Measurements from ENCODE around the gene RALBP1. TPM values are rescaled to one million over a fixed set of nuclear protein-coding genes. Genes with fewer than 3 reads are reported as not detected.
"Not testable (repeated sequence)": the region's sequence is repeated elsewhere in the genome, so short reads cannot be mapped to it uniquely, and the experiment has no call there.

RALBP1 gene
- total RNA-seq = 10 to 100 TPM; 67.2 to 91.2 (median 82.2) TPM

DNA sequence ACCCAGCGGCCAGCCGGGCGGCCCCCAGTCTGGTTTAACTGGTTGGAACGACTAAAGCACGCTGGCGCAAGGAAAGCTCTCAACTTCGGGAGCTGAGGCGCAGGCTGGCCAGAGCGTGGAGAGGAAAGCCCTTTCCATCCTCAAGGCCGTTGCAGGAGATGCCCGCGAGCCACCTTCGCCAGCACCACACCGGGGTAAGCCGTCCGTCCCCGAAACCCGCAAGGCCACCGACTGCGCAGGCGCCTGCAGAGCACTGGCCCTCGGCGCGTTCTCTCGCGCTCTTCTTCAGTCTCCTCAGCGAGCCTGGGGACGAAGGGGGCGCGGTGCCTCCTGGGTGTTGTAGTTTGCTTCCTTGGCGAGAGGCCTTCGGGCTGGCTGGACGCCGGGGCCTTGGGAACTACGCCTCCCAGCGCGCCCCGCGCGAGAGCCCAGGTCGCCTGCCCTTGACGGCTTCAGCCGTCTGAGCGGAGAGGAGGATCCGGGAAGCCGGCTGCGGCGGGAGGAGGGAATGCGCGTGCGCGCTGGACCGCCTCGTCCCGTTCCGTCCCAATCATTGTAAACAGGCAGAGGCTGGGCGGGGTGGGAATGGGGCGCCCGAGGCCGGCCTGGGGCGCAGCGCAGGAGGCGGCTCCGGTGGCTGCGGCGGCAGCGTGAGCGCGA is at the start of gene RALBP1:
Gene RALBP1 (plus strand): TSS at position 531 of the 660 bp plus-strand sequence. CDS start 37,533 bp downstream, outside the sequence.
- peak within 1 kb of the TSS; percentile 94 to 97 (median 96) for H3K4me3 ChIP-seq
- peaks cover 1 to 4% of the 10 kb centered on the region in 2 donors for H3K9me3 ChIP-seq
- no peaks in the 10 kb centered on the region for H3K27me3 ChIP-seq
- TF ChIP-seq POLR2A (IDR thresholded peaks at IDR 0.05) (no peak), POLR2AphosphoS5 (IDR thresholded peaks at IDR 0.05) (peak in 2 of 3 donors; percentile 67 to 77)
- TF ChIP-seq, protein P1, sequence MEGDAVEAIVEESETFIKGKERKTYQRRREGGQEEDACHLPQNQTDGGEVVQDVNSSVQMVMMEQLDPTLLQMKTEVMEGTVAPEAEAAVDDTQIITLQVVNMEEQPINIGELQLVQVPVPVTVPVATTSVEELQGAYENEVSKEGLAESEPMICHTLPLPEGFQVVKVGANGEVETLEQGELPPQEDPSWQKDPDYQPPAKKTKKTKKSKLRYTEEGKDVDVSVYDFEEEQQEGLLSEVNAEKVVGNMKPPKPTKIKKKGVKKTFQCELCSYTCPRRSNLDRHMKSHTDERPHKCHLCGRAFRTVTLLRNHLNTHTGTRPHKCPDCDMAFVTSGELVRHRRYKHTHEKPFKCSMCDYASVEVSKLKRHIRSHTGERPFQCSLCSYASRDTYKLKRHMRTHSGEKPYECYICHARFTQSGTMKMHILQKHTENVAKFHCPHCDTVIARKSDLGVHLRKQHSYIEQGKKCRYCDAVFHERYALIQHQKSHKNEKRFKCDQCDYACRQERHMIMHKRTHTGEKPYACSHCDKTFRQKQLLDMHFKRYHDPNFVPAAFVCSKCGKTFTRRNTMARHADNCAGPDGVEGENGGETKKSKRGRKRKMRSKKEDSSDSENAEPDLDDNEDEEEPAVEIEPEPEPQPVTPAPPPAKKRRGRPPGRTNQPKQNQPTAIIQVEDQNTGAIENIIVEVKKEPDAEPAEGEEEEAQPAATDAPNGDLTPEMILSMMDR (IDR thresholded peaks at IDR 0.05) = no peak
- H3K4me1 ChIP-seq = no peaks in the 10 kb centered on the region
- no peaks in the 10 kb centered on the region for H3K36me3 ChIP-seq
- intact Hi-C loops (cut with DNase I; ENCODE audit: low total_unique reads) = no loop called here
- peak within 1 kb of the TSS; percentile 92 to 97 for H3K27ac ChIP-seq
- peak; percentile 98 to 100 for DNase-seq (ENCODE audit: low spot score in 2 of 2)

DNA sequence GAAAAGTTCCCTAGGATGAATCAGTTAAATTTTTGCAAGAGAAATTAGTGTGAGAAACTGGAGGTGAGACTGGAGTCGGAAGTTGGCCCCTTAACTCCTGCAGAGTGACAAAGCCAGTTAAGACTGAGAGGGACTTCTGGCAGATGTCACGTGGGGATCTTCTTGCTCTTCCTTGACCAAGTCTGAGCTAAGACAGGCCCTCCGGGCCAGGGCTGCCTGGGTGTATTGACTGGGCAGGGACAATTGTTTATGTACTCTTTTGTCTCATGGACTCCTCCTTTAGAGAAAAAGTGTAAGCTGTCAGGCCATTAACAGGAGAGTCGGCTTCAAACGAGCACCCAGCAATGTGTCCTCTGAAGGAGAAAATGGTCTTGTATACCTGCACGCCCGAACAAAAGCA is 48.6 kb upstream of the RALBP1 start:
- no peak for TF ChIP-seq POLR2AphosphoS5 (IDR thresholded peaks at IDR 0.05)
- no peak for TF ChIP-seq POLR2A (IDR thresholded peaks at IDR 0.05)
- TF ChIP-seq, protein P1 (IDR thresholded peaks at IDR 0.05) = no peak
- H3K4me3 ChIP-seq = no peak overlapping the region
- H3K4me1 ChIP-seq = peaks cover 0 to 8% of the 10 kb centered on the region in 2 donors
- intact Hi-C loops (cut with DNase I; ENCODE audit: low total_unique reads) = no loop called here
- peak overlapping the region in 1 of 2 donors; percentile 76 for H3K27ac ChIP-seq
- no peaks in the 10 kb centered on the region for H3K27me3 ChIP-seq
- H3K36me3 ChIP-seq = no peaks in the 10 kb centered on the region
- no peaks in the 10 kb centered on the region for H3K9me3 ChIP-seq
- DNase-seq (ENCODE audit: low spot score in 2 of 2) = no peak

DNA sequence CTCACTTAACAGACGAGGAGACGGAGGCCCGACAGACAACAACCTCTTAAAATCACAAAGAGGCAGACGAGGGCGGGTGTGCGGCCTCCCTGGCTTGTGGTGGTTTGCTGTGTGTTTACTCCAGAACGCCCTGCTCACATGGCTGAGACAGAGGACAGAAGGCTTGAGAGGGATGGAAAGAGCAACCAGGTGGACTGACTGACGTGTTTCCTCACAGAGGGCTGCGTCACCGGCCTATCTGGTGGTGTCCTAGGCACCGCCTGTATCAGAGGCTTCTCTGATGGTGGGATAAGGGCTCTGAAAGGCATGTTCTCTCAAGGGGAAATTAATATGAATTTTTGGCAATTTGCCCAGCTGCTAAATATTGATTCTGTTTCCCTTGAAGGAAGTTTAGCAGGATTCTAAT is 47.0 kb upstream of the RALBP1 start:
- peaks cover 0 to 8% of the 10 kb centered on the region in 2 donors for H3K4me1 ChIP-seq
- H3K27me3 ChIP-seq = no peaks in the 10 kb centered on the region
- no peak for TF ChIP-seq POLR2AphosphoS5 (IDR thresholded peaks at IDR 0.05)
- TF ChIP-seq POLR2A (IDR thresholded peaks at IDR 0.05) = no peak
- TF ChIP-seq, protein P1 (IDR thresholded peaks at IDR 0.05) = no peak
- H3K36me3 ChIP-seq = no peaks in the 10 kb centered on the region
- no peak overlapping the region for H3K4me3 ChIP-seq
- intact Hi-C loops (cut with DNase I; ENCODE audit: low total_unique reads) = no loop called here
- DNase-seq (ENCODE audit: low spot score in 2 of 2) = peak in 1 of 2 donors; percentile 62
- no peaks in the 10 kb centered on the region for H3K9me3 ChIP-seq
- peak overlapping the region; percentile 76 to 91 for H3K27ac ChIP-seq

DNA sequence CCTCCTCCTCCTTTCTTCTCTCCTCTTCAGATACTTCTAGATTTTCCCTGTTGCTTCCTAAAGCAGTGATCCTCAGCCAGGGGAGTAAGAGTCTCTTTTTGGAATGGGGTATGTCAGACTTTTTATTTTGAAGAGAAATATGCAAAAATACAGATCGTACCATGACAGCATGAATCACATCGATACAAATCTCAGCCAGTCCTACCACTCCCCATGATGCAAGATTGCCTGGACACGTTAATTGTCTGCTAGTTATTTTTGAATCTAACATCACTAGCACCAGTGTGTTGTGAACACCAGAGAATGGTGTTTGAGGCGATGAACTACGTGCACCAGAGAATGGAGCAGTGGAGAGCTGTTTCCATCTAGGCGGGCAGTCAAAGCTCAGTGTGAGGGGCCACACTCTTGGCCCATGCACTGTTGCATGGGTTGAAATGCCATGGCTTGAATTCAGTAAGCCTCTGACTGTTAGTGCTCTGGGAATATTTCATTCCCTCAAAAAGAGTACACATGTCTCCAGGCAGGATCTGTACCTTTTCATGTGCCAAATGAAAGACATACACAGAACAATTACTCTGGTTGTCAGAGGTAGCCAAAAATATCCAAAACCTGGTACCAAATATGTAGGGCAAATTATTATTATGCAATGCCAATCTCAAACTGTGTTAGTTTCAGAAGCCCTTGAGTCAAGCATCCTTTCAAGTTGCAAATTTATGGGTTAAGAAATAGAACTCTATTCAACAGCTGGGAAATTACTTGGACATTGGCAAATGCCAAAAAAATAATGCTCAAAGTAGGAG is 46.3 kb upstream of the RALBP1 start:
- TF ChIP-seq, protein P1 (IDR thresholded peaks at IDR 0.05) = no peak
- no peak for TF ChIP-seq POLR2AphosphoS5 (IDR thresholded peaks at IDR 0.05)
- TF ChIP-seq POLR2A (IDR thresholded peaks at IDR 0.05) = no peak
- peak in 1 of 2 donors; percentile 44 for DNase-seq (ENCODE audit: low spot score in 2 of 2)
- H3K4me3 ChIP-seq = no peak overlapping the region
- H3K9me3 ChIP-seq = no peaks in the 10 kb centered on the region
- peak overlapping the region; percentile 76 to 91 for H3K27ac ChIP-seq
- H3K4me1 ChIP-seq = peaks cover 0 to 8% of the 10 kb centered on the region in 2 donors
- H3K27me3 ChIP-seq = no peaks in the 10 kb centered on the region
- H3K36me3 ChIP-seq = no peaks in the 10 kb centered on the region
- intact Hi-C loops (cut with DNase I; ENCODE audit: low total_unique reads) = no loop called here

DNA sequence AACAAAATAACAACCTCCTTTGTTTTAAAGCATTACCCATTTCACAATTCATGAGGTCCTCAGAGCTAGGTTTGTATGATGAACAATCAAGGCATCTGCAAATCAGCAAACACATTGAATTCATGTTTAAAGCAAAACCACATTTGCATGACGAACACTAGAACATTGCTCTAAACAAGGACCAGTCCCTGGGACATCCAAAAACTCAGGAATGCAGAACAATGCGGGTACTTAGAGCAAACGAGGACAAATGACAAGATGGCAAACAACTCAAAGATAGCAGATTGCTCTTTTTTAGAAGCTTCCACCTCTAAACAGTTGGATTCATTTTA is 45.7 kb upstream of the RALBP1 start:
- Histone ChIP-seq H3K9me3 (no peaks in the 10 kb centered on the region), H3K27me3 (no peaks in the 10 kb centered on the region), H3K4me1 (peaks cover 0 to 8% of the 10 kb centered on the region in 2 donors), H3K4me3 (no peak overlapping the region), H3K27ac (peak overlapping the region; percentile 50 to 67), H3K36me3 (no peaks in the 10 kb centered on the region)
- intact Hi-C loops (cut with DNase I; ENCODE audit: low total_unique reads) = no loop called here
- no peak for DNase-seq (ENCODE audit: low spot score in 2 of 2)
- TF ChIP-seq, protein P1 (IDR thresholded peaks at IDR 0.05) = no peak
- TF ChIP-seq POLR2AphosphoS5 (IDR thresholded peaks at IDR 0.05) (peak in 2 of 3 donors; percentile 4 to 19), POLR2A (IDR thresholded peaks at IDR 0.05) (no peak)

DNA sequence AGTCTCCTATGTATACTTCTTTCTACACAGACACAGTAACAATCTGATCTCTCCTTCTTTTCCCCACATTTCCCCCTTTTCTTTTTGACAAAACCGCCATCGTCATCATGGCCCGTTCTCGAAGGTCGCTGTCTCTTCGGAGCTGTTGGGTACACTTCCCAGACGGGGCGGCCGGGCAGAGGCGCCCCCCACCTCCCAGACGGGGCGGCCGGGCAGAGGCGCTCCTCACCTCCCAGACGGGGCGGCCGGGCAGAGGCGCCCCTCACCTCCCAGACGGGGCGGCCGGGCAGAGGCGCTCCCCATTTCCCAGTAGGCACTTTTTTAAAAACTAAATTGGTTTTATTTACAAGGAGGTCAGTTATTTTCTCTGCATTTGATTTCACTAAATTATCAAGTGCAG is 45.0 kb upstream of the RALBP1 start:
- intact Hi-C loops (cut with DNase I; ENCODE audit: low total_unique reads); H3K4me3 ChIP-seq; H3K27me3 ChIP-seq; DNase-seq (ENCODE audit: low spot score in 2 of 2); H3K36me3 ChIP-seq; H3K9me3 ChIP-seq; H3K4me1 ChIP-seq: not testable (repeated sequence)
- H3K27ac ChIP-seq = peak overlapping the region; percentile 38 to 67
